Cardiac fibroblast (primary cell): ENCODE measurements around the gene FIZ1.

Experiments
- DNase-seq, 2 donors: peaks; one replicate each; pipeline versions ENCODE4 v3.0.0 to v3.0.0-alpha.2; 2010; ENCODE audit warnings: low read depth in 2 of 2
- H3K4me3 ChIP-seq, 2 donors: replicated peaks in 1 of 2; 1 replicate in 1 of 2; 2 replicates in 1 of 2; pipeline ENCODE4 v1.5.1; 2011; ENCODE audit warnings: low read depth in 2 of 2, low read length in 2 of 2, mild to moderate bottlenecking in 2 of 2, moderate library complexity in 1 of 2
- TF ChIP-seq, protein P1 (sequence below): IDR thresholded peaks from one replicate; pipeline ENCODE4 v1.5.1; 2011; ENCODE audit warnings: low read depth, mild to moderate bottlenecking, low read length, inconsistent platforms

The FIZ1 gene

GRCh38 chr19:55635334-55635717 lies 36.0 kb upstream of the FIZ1 start:
- TF ChIP-seq, protein P1, sequence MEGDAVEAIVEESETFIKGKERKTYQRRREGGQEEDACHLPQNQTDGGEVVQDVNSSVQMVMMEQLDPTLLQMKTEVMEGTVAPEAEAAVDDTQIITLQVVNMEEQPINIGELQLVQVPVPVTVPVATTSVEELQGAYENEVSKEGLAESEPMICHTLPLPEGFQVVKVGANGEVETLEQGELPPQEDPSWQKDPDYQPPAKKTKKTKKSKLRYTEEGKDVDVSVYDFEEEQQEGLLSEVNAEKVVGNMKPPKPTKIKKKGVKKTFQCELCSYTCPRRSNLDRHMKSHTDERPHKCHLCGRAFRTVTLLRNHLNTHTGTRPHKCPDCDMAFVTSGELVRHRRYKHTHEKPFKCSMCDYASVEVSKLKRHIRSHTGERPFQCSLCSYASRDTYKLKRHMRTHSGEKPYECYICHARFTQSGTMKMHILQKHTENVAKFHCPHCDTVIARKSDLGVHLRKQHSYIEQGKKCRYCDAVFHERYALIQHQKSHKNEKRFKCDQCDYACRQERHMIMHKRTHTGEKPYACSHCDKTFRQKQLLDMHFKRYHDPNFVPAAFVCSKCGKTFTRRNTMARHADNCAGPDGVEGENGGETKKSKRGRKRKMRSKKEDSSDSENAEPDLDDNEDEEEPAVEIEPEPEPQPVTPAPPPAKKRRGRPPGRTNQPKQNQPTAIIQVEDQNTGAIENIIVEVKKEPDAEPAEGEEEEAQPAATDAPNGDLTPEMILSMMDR = no peak
- H3K4me3 ChIP-seq = peak overlapping the region; percentile 79 to 87
- no peak for DNase-seq

DNA sequence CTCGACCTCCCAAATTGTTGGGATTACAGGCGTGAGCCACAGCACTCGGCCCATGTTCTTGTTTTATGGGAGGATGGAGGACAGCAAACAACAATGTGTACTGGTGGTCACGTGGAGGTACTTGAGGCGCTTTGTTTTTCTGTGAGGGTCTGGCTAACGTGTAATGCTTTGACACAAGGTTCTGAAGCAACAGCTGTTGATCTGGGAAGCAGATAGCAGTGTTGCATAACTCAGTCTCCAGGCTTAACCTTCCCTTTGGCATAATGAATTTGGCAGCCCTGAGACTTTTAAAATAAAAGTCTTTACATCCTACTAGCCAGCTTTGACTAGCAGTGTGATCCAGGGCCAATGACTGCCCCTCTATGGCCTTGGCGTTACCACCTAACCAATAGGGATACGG lies 34.5 kb upstream of the FIZ1 start:
- DNase-seq = no peak
- TF ChIP-seq, protein P1 = no peak
- no peak overlapping the region for H3K4me3 ChIP-seq

GRCh38 chr19:55632463-55632834 lies 33.1 kb upstream of the FIZ1 start:
- TF ChIP-seq, protein P1 = peak; percentile 81
- peak; percentile 98 to 99 for DNase-seq
- no peak overlapping the region for H3K4me3 ChIP-seq

GRCh38 chr19:55626350-55626749 lies 27.0 kb upstream of the FIZ1 start:
- no peak overlapping the region for H3K4me3 ChIP-seq
- TF ChIP-seq, protein P1 = no peak
- no peak for DNase-seq

DNA sequence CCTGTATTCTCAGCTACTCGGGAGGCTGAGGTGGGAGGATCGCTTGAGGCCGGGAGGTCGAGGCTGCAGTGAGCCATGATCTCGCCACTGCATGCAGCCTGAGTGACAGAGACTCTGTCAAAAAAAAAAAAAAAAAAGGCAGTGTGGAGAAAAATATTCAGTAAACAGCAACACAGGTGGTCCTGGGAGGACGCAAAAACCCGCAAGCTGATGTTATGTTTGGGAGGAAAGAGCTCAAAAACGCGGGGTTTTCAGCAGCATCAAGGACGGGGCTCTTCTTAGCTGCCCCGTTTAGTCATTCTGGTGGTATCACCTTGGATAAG lies 25.6 kb upstream of the FIZ1 start:
- TF ChIP-seq, protein P1 = no peak
- no peak for DNase-seq
- peak overlapping the region; percentile 64 to 74 for H3K4me3 ChIP-seq

DNA sequence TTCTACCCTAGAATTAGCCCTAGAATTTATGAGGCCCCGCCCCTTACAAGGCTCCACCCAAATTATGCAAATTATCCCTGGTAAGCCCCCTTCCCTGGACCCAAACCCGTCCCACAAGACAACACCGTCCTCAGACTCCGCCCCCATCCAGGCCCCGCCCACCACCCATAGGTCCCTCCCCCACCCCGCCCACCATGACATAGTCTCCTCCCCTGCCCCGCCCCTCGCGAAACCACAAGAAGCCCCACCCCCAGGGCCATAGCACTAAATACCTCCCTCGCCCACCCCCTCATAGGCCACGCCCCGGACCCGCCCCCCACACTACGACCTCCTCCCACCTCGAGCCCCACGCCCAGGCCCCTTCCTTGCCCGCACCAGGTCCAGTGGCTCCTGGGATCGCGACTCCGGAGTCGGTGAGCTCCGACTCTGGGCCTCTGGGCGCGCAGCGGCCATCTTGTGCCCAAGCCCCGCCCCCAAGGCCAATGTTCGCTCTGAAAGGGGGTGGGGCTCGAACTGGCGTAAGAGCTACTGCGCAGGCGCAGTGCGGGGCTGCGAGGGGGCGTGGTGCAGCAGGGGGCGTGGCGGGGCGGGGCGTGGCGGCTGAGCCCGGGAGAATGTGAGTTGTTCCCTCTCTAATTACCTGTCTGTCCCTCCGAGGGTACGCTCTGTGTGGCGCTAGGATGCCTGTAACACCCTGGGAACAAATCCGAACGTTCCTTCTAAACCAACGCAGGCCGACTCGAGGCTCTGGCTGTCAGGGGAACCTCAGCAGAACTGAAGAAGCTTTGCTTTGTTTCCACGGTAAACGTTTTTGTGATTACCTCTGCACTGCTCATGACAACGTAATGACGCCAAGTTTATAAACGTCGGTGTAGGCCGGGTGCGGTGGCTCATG lies 25.0 kb upstream of the FIZ1 start, which contains the start of gene ZNF784:
TSS of gene ZNF784 (minus strand) at position 458 of the 895 bp plus-strand sequence. CDS start at position 453, 5 bp downstream.
- TF ChIP-seq, protein P1 = no peak

More for the DNA sequence above, 25.0 kb upstream of the FIZ1 start, which contains the start of gene ZNF784:
- DNase-seq = peak; percentile 95 to 96
- H3K4me3 ChIP-seq = peak within 1 kb of the TSS; percentile 64 to 74
